A549 (cell line): ENCODE measurements around the gene DSTN. TPM values are rescaled to one million over a fixed set of nuclear protein-coding genes. Genes with fewer than 3 reads are reported as not detected.

Source experiments
- ATAC-seq, 2 experiments: fragments of 200-7000 bp in 1 of 2; fragments of >200 bp in 1 of 2; cut with Nextera tagmentation in 1 of 2; cut with Tn5 transposase in 1 of 2; 3 replicates each; pipeline versions ENCODE4 v1.8.0 to v1.9.1; 2018 to 2020; ENCODE audit warnings: mild to moderate bottlenecking in 1 of 2, moderate library complexity in 1 of 2
- CTCF ChIA-PET: fragments of 300-600 bp; sonication (Branson Sonifier 250); formaldehyde crosslinking; extraction: SDS; loops from one replicate; lab custom pipeline; 2021; ENCODE audit warnings: antibody characterized with exemption, inconsistent platforms; lab: Yijun Ruan, JAX
- POLR2A ChIA-PET: fragments of 350-600 bp; formaldehyde crosslinking; extraction: SDS; loops from one replicate; lab custom pipeline; 2021; ENCODE audit warnings: antibody characterized with exemption, inconsistent platforms; lab: Yijun Ruan, JAX
- DNase-seq, 2 experiments: peaks; one replicate each; pipeline versions ENCODE4 v3.0.0 to v3.0.0-alpha.2; 2011 to 2016; ENCODE audit warnings: low read depth in 1 of 2, low spot score in 1 of 2
- FAIRE-seq: peaks from 2 replicates; lab custom pipeline; 2011; peaks lifted over from hg19 to GRCh38; lab: Jason Lieb, UNC
- H3K27ac ChIP-seq, 2 experiments: fragments of >200 bp; sonication (Bioruptor Twin); formaldehyde crosslinking; 3 replicates each; pipeline ENCODE4 v1.5.1; 2016 to 2017
- H3K4me1 ChIP-seq: fragments of >200 bp; sonication (Bioruptor Twin); formaldehyde crosslinking; 3 replicates; pipeline ENCODE4 v1.6.1; 2016
- H3K4me2 ChIP-seq: fragments of >200 bp; sonication (Bioruptor Twin); formaldehyde crosslinking; 3 replicates; pipeline ENCODE4 v1.6.1; 2016
- H3K4me3 ChIP-seq: fragments of >200 bp; sonication (Bioruptor Twin); formaldehyde crosslinking; 3 replicates; pipeline ENCODE4 v1.5.1; 2016
- H3K9me3 ChIP-seq: fragments of >200 bp; sonication (Bioruptor Twin); formaldehyde crosslinking; 3 replicates; pipeline ENCODE4 v1.6.1; 2016
- BHLHE40 ChIP-seq: IDR thresholded peaks from 2 replicates; pipeline ENCODE4 v1.6.1; 2012; ENCODE audit warnings: low read depth, low read length, inconsistent platforms
- CHD2 ChIP-seq: fragments of 150-350 bp; IDR thresholded peaks from 2 replicates; pipeline ENCODE4 v1.6.1; 2014; ENCODE audit warnings: low read length; ENCODE audit not compliant: partially characterized antibody
- CHD4 ChIP-seq: fragments of 200-600 bp; sonication (generic); IDR thresholded peaks from 2 replicates; pipeline ENCODE4 v1.6.1; 2016; ENCODE audit warnings: antibody characterized with exemption, mild to moderate bottlenecking, borderline replicate concordance
- E2F6 ChIP-seq: IDR thresholded peaks from 2 replicates; pipeline ENCODE4 v1.6.1; 2012; ENCODE audit warnings: low read depth, borderline replicate concordance
- EHF ChIP-seq: fragments of 250-450 bp; sonication (Bioruptor Pico); IDR thresholded peaks from 2 replicates; pipeline ENCODE4 v1.5.0; 2020; ENCODE audit warnings: mild to moderate bottlenecking
- EHMT2 ChIP-seq: fragments of 200-600 bp; sonication (generic); IDR thresholded peaks from 2 replicates; pipeline ENCODE4 v1.6.1; 2016; ENCODE audit warnings: antibody characterized with exemption, low read depth, mild to moderate bottlenecking, moderate library complexity
- EP300 ChIP-seq, 2 experiments: fragments of >200 bp; sonication (Bioruptor Twin); formaldehyde crosslinking; IDR thresholded peaks; 2 replicates in 1 of 2; 3 replicates in 1 of 2; pipeline ENCODE4 v1.6.1; 2016 to 2017
- ESRRA ChIP-seq: fragments of 150-350 bp; IDR thresholded peaks from 2 replicates; pipeline ENCODE4 v1.6.1; 2014; ENCODE audit warnings: mild to moderate bottlenecking, low read length, borderline replicate concordance
- FOSL2 ChIP-seq, 2 experiments: fragments of 450-650 bp in 1 of 2; fragments of >200 bp in 1 of 2; sonication (Bioruptor Twin) in 1 of 2; formaldehyde crosslinking; IDR thresholded peaks; 2 replicates each; pipeline versions ENCODE4 v1.5.0 to v1.6.1; 2016 to 2020; ENCODE audit warnings: mild to moderate bottlenecking in 1 of 2, moderate library complexity in 1 of 2
- FOXS1 ChIP-seq: fragments of 250-450 bp; sonication (Bioruptor Pico); IDR thresholded peaks from 2 replicates; pipeline ENCODE4 v1.5.0; 2020; ENCODE audit warnings: mild to moderate bottlenecking, moderate library complexity
- HDAC2 ChIP-seq: fragments of 200-600 bp; sonication (generic); IDR thresholded peaks from 2 replicates; pipeline ENCODE4 v1.6.1; 2016
- HEYL ChIP-seq: fragments of 250-450 bp; sonication (Bioruptor Pico); IDR thresholded peaks from 2 replicates; pipeline ENCODE4 v1.8.0; 2021; ENCODE audit warnings: mild to moderate bottlenecking, moderate library complexity
- HMGXB4 ChIP-seq: fragments of 250-450 bp; sonication (Bioruptor Pico); IDR thresholded peaks from 2 replicates; pipeline ENCODE4 v1.5.0; 2021; ENCODE audit warnings: mild to moderate bottlenecking, moderate library complexity, borderline replicate concordance
- HOXA7 ChIP-seq: fragments of 250-450 bp; sonication (Bioruptor Pico); IDR thresholded peaks from 2 replicates; pipeline ENCODE4 v1.5.0; 2020; ENCODE audit warnings: mild to moderate bottlenecking, moderate library complexity
- HOXB13 ChIP-seq: fragments of 250-450 bp; sonication (Bioruptor Pico); IDR thresholded peaks from 2 replicates; pipeline ENCODE4 v1.5.0; 2020; ENCODE audit warnings: low read depth, mild to moderate bottlenecking, moderate library complexity
- JUNB ChIP-seq: fragments of >200 bp; sonication (Bioruptor Twin); formaldehyde crosslinking; IDR thresholded peaks from 2 replicates; pipeline ENCODE4 v1.6.1; 2016
- MAZ ChIP-seq: fragments of 150-350 bp; IDR thresholded peaks from 2 replicates; pipeline ENCODE4 v1.6.1; 2014; ENCODE audit warnings: antibody characterized with exemption, low read depth, low read length, borderline replicate concordance
- MYC ChIP-seq: IDR thresholded peaks from 2 replicates; pipeline ENCODE4 v1.6.1; 2012; ENCODE audit warnings: mild to moderate bottlenecking, inconsistent platforms, low read length, improper control_type of control experiment, borderline replicate concordance
- NPAS2 ChIP-seq: fragments of 250-450 bp; sonication (Bioruptor Pico); IDR thresholded peaks from 2 replicates; pipeline ENCODE4 v1.8.0; 2022; ENCODE audit warnings: mild to moderate bottlenecking, moderate library complexity, borderline replicate concordance
- PHF8 ChIP-seq: fragments of 200-600 bp; sonication (generic); IDR thresholded peaks from 2 replicates; pipeline ENCODE4 v1.6.1; 2016; ENCODE audit warnings: low read depth, mild to moderate bottlenecking, antibody characterized with exemption, moderate library complexity, borderline replicate concordance
- RAD21 ChIP-seq, 2 experiments: fragments of >200 bp in 1 of 2; sonication (Bioruptor Twin) in 1 of 2; formaldehyde crosslinking in 1 of 2; IDR thresholded peaks in 1 of 2; conservative IDR thresholded peaks in 1 of 2; 2 replicates in 1 of 2; 3 replicates in 1 of 2; pipeline ENCODE4 v1.6.1; 2012 to 2018; ENCODE audit warnings: inconsistent platforms in 1 of 2
- RARB ChIP-seq: fragments of 250-450 bp; sonication (Bioruptor Pico); IDR thresholded peaks from 2 replicates; pipeline ENCODE4 v1.8.0; 2021; ENCODE audit warnings: mild to moderate bottlenecking, moderate library complexity
- RCOR1 ChIP-seq: fragments of 150-350 bp; IDR thresholded peaks from 2 replicates; pipeline ENCODE4 v1.6.1; 2014; ENCODE audit warnings: antibody characterized with exemption, low read length, low read depth
- RFX5 ChIP-seq: fragments of 450-650 bp; IDR thresholded peaks from 2 replicates; pipeline ENCODE4 v1.7.1; 2014; ENCODE audit warnings: antibody characterized with exemption, mild to moderate bottlenecking, moderate library complexity
- RNF2 ChIP-seq: fragments of 200-600 bp; sonication (generic); IDR thresholded peaks from 2 replicates; pipeline ENCODE4 v1.6.1; 2016; ENCODE audit warnings: low read depth, mild to moderate bottlenecking, antibody characterized with exemption, moderate library complexity, borderline replicate concordance
- TFCP2L1 ChIP-seq: fragments of 250-450 bp; sonication (Bioruptor Pico); IDR thresholded peaks from 2 replicates; pipeline ENCODE4 v1.5.0; 2021; ENCODE audit warnings: mild to moderate bottlenecking
- TP53 ChIP-seq: fragments of 250-450 bp; sonication (Bioruptor Pico); IDR thresholded peaks from 2 replicates; pipeline ENCODE4 v1.5.0; 2021; ENCODE audit warnings: mild to moderate bottlenecking, moderate library complexity
- ZC3H11A ChIP-seq: fragments of 450-650 bp; IDR thresholded peaks from 2 replicates; pipeline ENCODE4 v1.6.1; 2014; ENCODE audit warnings: antibody characterized with exemption, mild to moderate bottlenecking
- ZFP36 ChIP-seq: fragments of 450-650 bp; IDR thresholded peaks from 2 replicates; pipeline ENCODE4 v1.6.1; 2014; ENCODE audit warnings: borderline replicate concordance; ENCODE audit not compliant: partially characterized antibody
- ZNF302 ChIP-seq: fragments of 250-450 bp; sonication (Bioruptor Pico); IDR thresholded peaks from 2 replicates; pipeline ENCODE4 v1.9.0; 2021; ENCODE audit warnings: inconsistent platforms, mild to moderate bottlenecking, moderate library complexity
- ZSCAN20 ChIP-seq: fragments of 250-450 bp; sonication (Bioruptor Pico); IDR thresholded peaks from 2 replicates; pipeline ENCODE4 v1.8.0; 2022; ENCODE audit warnings: mild to moderate bottlenecking, moderate library complexity
- WGBS: methylation state at CpG from one replicate; pipeline ENCODE4 v1.1.6; 2017; ENCODE audit errors: missing lambda C conversion rate; 5-methylcytosine and 5-hydroxymethylcytosine counted together
- polyA plus RNA-seq, 4 experiments: library from polyadenylated mRNA; depleted of rRNA in 3 of 4; stranded (reverse); fragments of >200 nt; fragmentation: RNase III in 1 of 4; extraction: RNeasy Plus Mini Kit Qiagen cat#74134 plus additional on column Dnase treatment in 1 of 4; gene quantifications; 2 replicates in 3 of 4; 3 replicates in 1 of 4; pipeline ENCODE4 v1.2.3, GENCODE V29; 2011 to 2017
- TF ChIP-seq, protein P1 (sequence below): fragments of 250-450 bp; sonication (Bioruptor Pico); IDR thresholded peaks from 2 replicates; pipeline ENCODE4 v1.5.0; 2020; ENCODE audit warnings: low read depth, mild to moderate bottlenecking, moderate library complexity
- TF ChIP-seq, protein P2 (sequence below): fragments of 450-650 bp; IDR thresholded peaks from 2 replicates; pipeline ENCODE4 v1.6.1; 2014; ENCODE audit warnings: antibody characterized with exemption
- TF ChIP-seq, protein P3 (sequence below): IDR thresholded peaks from 2 replicates; pipeline ENCODE4 v1.6.1; 2012
- TF ChIP-seq, protein P4 (sequence below): fragments of >200 bp; sonication (Bioruptor Twin); formaldehyde crosslinking; IDR thresholded peaks from 3 replicates; pipeline ENCODE4 v1.5.1; 2016

The DSTN gene
- polyA plus RNA-seq, 2 of the 4 experiments (the other 2 are of a cell fraction), result 544 to 1,131 TPM

GRCh38 chr20:17568045-17568788 is 1.7 kb upstream of the DSTN start:
- POLR2A ChIA-PET, result interaction anchor here (0.6 to 1.0 kb wide), 2 partner anchors 31 to 38 kb away, joined by 3 read pairs; no protein-coding TSS in a partner anchor

GRCh38 chr20:17568972-17569521 is 828 bp upstream of the DSTN start:
- ATAC-seq (peak; percentile 71 to 85), FAIRE-seq (no peak), DNase-seq (peak; percentile 95 to 98)
- Histone ChIP-seq H3K4me1 (peaks cover 45% of the 10 kb centered on the region), H3K4me3 (peak overlapping the region; percentile 87), H3K27ac (peak overlapping the region; percentile 91 to 96), H3K9me3 (peaks cover 4% of the 10 kb centered on the region; the same call in 1 of the 3 replicates), H3K4me2 (peak overlapping the region; percentile 98)
- ChIA-PET POLR2A (interaction anchor here (1.0 to 3.5 kb wide), 9 partner anchors 11 to 399 kb away, joined by 3 to 127 read pairs (median 13); partner anchors contain the start of genes BFSP1, MGME1 and SNX5), CTCF (interaction anchor here (1.0 to 9.2 kb wide), 8 partner anchors 8 to 48 kb away, joined by 3 to 108 read pairs (median 20); no protein-coding TSS in a partner anchor)
- under 1% methylated on average over 36 of the region's 38 CpGs for WGBS
- peak; percentile 25 to 54; a peak in 2 of 5 replicates for TF ChIP-seq EP300 (IDR thresholded peaks at IDR 0.05)
- TF ChIP-seq EHF (CRISPR knock-in tag), result no peak
- peak; percentile 71; the same call in 1 of the 2 replicates for TF ChIP-seq MAZ
- no peak for TF ChIP-seq NPAS2 (CRISPR knock-in tag)
- TF ChIP-seq EHMT2, result no peak
- no peak for TF ChIP-seq HDAC2
- 0 out of 2 replicates have a peak, but pooled peaks have one; percentile 57 for TF ChIP-seq HMGXB4 (CRISPR knock-in tag)
- no peak for TF ChIP-seq HEYL (CRISPR knock-in tag)
- peak; percentile 70; the same call in 1 of the 2 replicates for TF ChIP-seq MYC
- peak; percentile 23 for TF ChIP-seq ZFP36
- TF ChIP-seq PHF8, result peak; percentile 83; the same call in 1 of the 2 replicates
- TF ChIP-seq BHLHE40, result peak; percentile 47; the same call in 1 of the 2 replicates

More at GRCh38 chr20:17568045-17568788, 1.7 kb upstream of the DSTN start:
- FAIRE-seq (peak; percentile 63), ATAC-seq (no peak), DNase-seq (no peak)
- Histone ChIP-seq H3K4me2 (peak overlapping the region; percentile 98), H3K9me3 (peaks cover 4% of the 10 kb centered on the region; the same call in 1 of the 3 replicates), H3K4me3 (peak overlapping the region; percentile 87), H3K4me1 (peaks cover 45% of the 10 kb centered on the region), H3K27ac (peak overlapping the region; percentile 91 to 96)
- WGBS, result 37% methylated on average over 6 of the region's 6 CpGs
- CTCF ChIA-PET, result interaction anchor here (0.6 to 1.0 kb wide), 3 partner anchors 26 to 49 kb away, joined by 3 to 5 read pairs (median 3); no protein-coding TSS in a partner anchor
- TF ChIP-seq BHLHE40, result no peak
- no peak for TF ChIP-seq RARB (CRISPR knock-in tag)
- no peak for TF ChIP-seq ZC3H11A
- TF ChIP-seq, protein P1, sequence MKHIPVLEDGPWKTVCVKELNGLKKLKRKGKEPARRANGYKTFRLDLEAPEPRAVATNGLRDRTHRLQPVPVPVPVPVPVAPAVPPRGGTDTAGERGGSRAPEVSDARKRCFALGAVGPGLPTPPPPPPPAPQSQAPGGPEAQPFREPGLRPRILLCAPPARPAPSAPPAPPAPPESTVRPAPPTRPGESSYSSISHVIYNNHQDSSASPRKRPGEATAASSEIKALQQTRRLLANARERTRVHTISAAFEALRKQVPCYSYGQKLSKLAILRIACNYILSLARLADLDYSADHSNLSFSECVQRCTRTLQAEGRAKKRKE, result peak; percentile 57; the same call in 1 of the 2 replicates
- TF ChIP-seq, protein P2, sequence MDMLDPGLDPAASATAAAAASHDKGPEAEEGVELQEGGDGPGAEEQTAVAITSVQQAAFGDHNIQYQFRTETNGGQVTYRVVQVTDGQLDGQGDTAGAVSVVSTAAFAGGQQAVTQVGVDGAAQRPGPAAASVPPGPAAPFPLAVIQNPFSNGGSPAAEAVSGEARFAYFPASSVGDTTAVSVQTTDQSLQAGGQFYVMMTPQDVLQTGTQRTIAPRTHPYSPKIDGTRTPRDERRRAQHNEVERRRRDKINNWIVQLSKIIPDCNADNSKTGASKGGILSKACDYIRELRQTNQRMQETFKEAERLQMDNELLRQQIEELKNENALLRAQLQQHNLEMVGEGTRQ, result no peak
- TF ChIP-seq HOXA7 (CRISPR knock-in tag), result peak; percentile 28; the same call in 1 of the 2 replicates
- TF ChIP-seq ZSCAN20 (CRISPR knock-in tag), result no peak
- no peak for TF ChIP-seq FOSL2 (IDR thresholded peaks at IDR 0.05)
- no peak for TF ChIP-seq FOSL2 (CRISPR knock-in tag; IDR thresholded peaks at IDR 0.05)
- TF ChIP-seq MAZ, result no peak
- TF ChIP-seq HOXB13 (CRISPR knock-in tag), result no peak
- TF ChIP-seq, protein P3, sequence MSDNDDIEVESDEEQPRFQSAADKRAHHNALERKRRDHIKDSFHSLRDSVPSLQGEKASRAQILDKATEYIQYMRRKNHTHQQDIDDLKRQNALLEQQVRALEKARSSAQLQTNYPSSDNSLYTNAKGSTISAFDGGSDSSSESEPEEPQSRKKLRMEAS, result no peak
- no peak; the same call in 1 of the 2 replicates for TF ChIP-seq ZNF302 (CRISPR knock-in tag)
- no peak for TF ChIP-seq CHD4
- TF ChIP-seq RFX5, result no peak
- no peak for TF ChIP-seq JUNB
- TF ChIP-seq RAD21 (conservative IDR thresholded peaks at IDR 0.05 in 1 of 2, IDR thresholded peaks at IDR 0.05 in 1 of 2), result no peak
- no peak for TF ChIP-seq RNF2
- no peak for TF ChIP-seq FOXS1 (CRISPR knock-in tag)
- TF ChIP-seq E2F6, result peak; percentile 42; the same call in 1 of the 2 replicates
- TF ChIP-seq TP53 (CRISPR knock-in tag), result 0 out of 2 replicates have a peak, but pooled peaks have one; percentile 55
- TF ChIP-seq, protein P4, sequence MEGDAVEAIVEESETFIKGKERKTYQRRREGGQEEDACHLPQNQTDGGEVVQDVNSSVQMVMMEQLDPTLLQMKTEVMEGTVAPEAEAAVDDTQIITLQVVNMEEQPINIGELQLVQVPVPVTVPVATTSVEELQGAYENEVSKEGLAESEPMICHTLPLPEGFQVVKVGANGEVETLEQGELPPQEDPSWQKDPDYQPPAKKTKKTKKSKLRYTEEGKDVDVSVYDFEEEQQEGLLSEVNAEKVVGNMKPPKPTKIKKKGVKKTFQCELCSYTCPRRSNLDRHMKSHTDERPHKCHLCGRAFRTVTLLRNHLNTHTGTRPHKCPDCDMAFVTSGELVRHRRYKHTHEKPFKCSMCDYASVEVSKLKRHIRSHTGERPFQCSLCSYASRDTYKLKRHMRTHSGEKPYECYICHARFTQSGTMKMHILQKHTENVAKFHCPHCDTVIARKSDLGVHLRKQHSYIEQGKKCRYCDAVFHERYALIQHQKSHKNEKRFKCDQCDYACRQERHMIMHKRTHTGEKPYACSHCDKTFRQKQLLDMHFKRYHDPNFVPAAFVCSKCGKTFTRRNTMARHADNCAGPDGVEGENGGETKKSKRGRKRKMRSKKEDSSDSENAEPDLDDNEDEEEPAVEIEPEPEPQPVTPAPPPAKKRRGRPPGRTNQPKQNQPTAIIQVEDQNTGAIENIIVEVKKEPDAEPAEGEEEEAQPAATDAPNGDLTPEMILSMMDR, result no peak
- no peak for TF ChIP-seq RCOR1
- TF ChIP-seq ESRRA, result no peak
- TF ChIP-seq TFCP2L1 (CRISPR knock-in tag), result peak; percentile 72; the same call in 1 of the 2 replicates
- no peak for TF ChIP-seq CHD2
